Smooth muscle cell (in vitro differentiated cells): ENCODE data around the gene ANO7. TPM values are rescaled to one million over a fixed set of nuclear protein-coding genes. Genes with fewer than 3 reads are reported as not detected.
A peak's percentile ranks its signal among the peaks of the same experiment; 100 is the strongest.

ENCODE experiments used
- DNase-seq: peaks from one replicate; lab custom pipeline; 2025; ENCODE audit not compliant: unreplicated experiment; lab: John Stamatoyannopoulos, UW
- H2AFZ ChIP-seq: fragments of 200-600 bp; sonication (generic); 2 replicates; pipeline ENCODE4 v1.6.0; 2016; ENCODE audit warnings: antibody characterized with exemption, low read depth, mild to moderate bottlenecking
- H3F3A ChIP-seq: fragments of 200-600 bp; sonication (generic); 2 replicates; pipeline ENCODE4 v1.6.0; 2017; ENCODE audit warnings: antibody characterized with exemption, low read depth
- H3K27ac ChIP-seq: fragments of 200-600 bp; sonication (generic); 2 replicates; pipeline ENCODE4 v1.5.1; 2016; ENCODE audit warnings: low read depth, mild to moderate bottlenecking
- H3K27me3 ChIP-seq: fragments of 200-600 bp; sonication (generic); 2 replicates; pipeline ENCODE4 v1.6.1; 2016; ENCODE audit warnings: low read depth, mild to moderate bottlenecking
- H3K36me3 ChIP-seq: fragments of 200-600 bp; sonication (generic); 2 replicates; pipeline ENCODE4 v1.5.1; 2016; ENCODE audit warnings: low read depth
- H3K4me1 ChIP-seq: fragments of 200-600 bp; sonication (generic); 2 replicates; pipeline ENCODE4 v1.5.1; 2016; ENCODE audit warnings: low read depth
- H3K4me2 ChIP-seq: fragments of 200-600 bp; sonication (generic); 2 replicates; pipeline ENCODE4 v1.6.0; 2016; ENCODE audit warnings: mild to moderate bottlenecking
- H3K4me3 ChIP-seq: fragments of 200-600 bp; sonication (generic); 2 replicates; pipeline ENCODE4 v1.5.1; 2016; ENCODE audit warnings: mild to moderate bottlenecking
- H3K79me2 ChIP-seq: fragments of 200-600 bp; sonication (generic); 2 replicates; pipeline ENCODE4 v1.6.0; 2016; ENCODE audit warnings: low read depth, mild to moderate bottlenecking
- H3K9ac ChIP-seq: fragments of 200-600 bp; sonication (generic); 2 replicates; pipeline ENCODE4 v1.6.0; 2016; ENCODE audit warnings: low read depth
- H3K9me3 ChIP-seq: fragments of 200-600 bp; sonication (generic); replicated peaks from 2 replicates; pipeline ENCODE4 v1.5.1; 2016; ENCODE audit warnings: low read depth
- H4K20me1 ChIP-seq: fragments of 200-600 bp; sonication (generic); 2 replicates; pipeline ENCODE4 v1.6.0; 2016; ENCODE audit warnings: low read depth
- CTCF ChIP-seq: fragments of 200-600 bp; sonication (generic); IDR thresholded peaks from 2 replicates; pipeline ENCODE4 v1.5.1; 2017; ENCODE audit warnings: borderline replicate concordance, mild to moderate bottlenecking, antibody characterized with exemption; ENCODE audit not compliant: insufficient read depth, poor library complexity, severe bottlenecking
- WGBS: methylation state at CpG from one replicate; pipeline ENCODE4 v1.1.7; 2016; ENCODE audit warnings: low lambda C conversion rate; 5-methylcytosine and 5-hydroxymethylcytosine counted together
- polyA plus RNA-seq: library from polyadenylated mRNA; unstranded; fragments of >200 nt; fragmentation: Nextera tagmentation; extraction: Ambion mirVana; gene quantifications from 2 replicates; pipeline ENCODE4 v1.2.1, GENCODE V29; 2016
- total RNA-seq: library from RNA; depleted of rRNA; stranded (reverse); fragments of >200 nt; gene quantifications from 2 replicates; pipeline ENCODE4 v1.2.3, GENCODE V29; 2014

The ANO7 gene
- total and polyA plus RNA-seq, 2 experiments from 2014 or later, result 1.3 to 1.4 TPM

- H3K4me3 ChIP-seq, result no peak overlapping the region
- no peak overlapping the region for H2AFZ ChIP-seq
- H3K4me1 ChIP-seq, result no peaks in the 10 kb centered on the region
- H3F3A ChIP-seq, result peaks cover 37% of the 10 kb centered on the region
- no peak overlapping the region for H3K4me2 ChIP-seq
- H3K9ac ChIP-seq, result no peak overlapping the region
- H3K36me3 ChIP-seq, result peaks cover 56% of the 10 kb centered on the region
- DNase-seq, result no peak
- no peaks in the 10 kb centered on the region for H3K9me3 ChIP-seq
- H3K27ac ChIP-seq, result no peak overlapping the region
- no peaks in the 10 kb centered on the region for H3K27me3 ChIP-seq
- peaks cover 98% of the 10 kb centered on the region for H3K79me2 ChIP-seq
- TF ChIP-seq CTCF, result no peak
- 92% methylated on average over 13 of the region's 13 CpGs for WGBS
- H4K20me1 ChIP-seq, result peaks cover 100% of the 10 kb centered on the region
These were observed 67.2 kb downstream of the ANO7 start for GRCh38 chr2:241255542-241256167.

- Histone ChIP-seq H3K4me2 (no peak overlapping the region), H3K9me3 (no peaks in the 10 kb centered on the region), H3K36me3 (peaks cover 56% of the 10 kb centered on the region), H4K20me1 (peaks cover 100% of the 10 kb centered on the region), H3K4me1 (no peaks in the 10 kb centered on the region), H3K79me2 (peaks cover 99% of the 10 kb centered on the region), H3K27me3 (no peaks in the 10 kb centered on the region), H2AFZ (no peak overlapping the region), H3F3A (peaks cover 40% of the 10 kb centered on the region), H3K9ac (no peak overlapping the region), H3K27ac (no peak overlapping the region), H3K4me3 (no peak overlapping the region)
- TF ChIP-seq CTCF, result no peak
- DNase-seq, result no peak
- WGBS, result 99% methylated on average over 11 of the region's 11 CpGs
These were observed 67.7 kb downstream of the ANO7 start for GRCh38 chr2:241256168-241256545.

GRCh38 chr2:241257419-241258032 lies 69.0 kb downstream of the ANO7 start:
- Histone ChIP-seq H2AFZ (no peak overlapping the region), H3K4me3 (no peak overlapping the region), H3K4me1 (no peaks in the 10 kb centered on the region), H3K4me2 (no peak overlapping the region), H3K9ac (no peak overlapping the region), H4K20me1 (peaks cover 100% of the 10 kb centered on the region), H3K27ac (peak overlapping the region; percentile 23), H3F3A (peaks cover 48% of the 10 kb centered on the region), H3K9me3 (no peaks in the 10 kb centered on the region), H3K27me3 (no peaks in the 10 kb centered on the region), H3K36me3 (peaks cover 54% of the 10 kb centered on the region), H3K79me2 (peaks cover 99% of the 10 kb centered on the region)
- peak; percentile 8 for TF ChIP-seq CTCF
- WGBS, result 72% methylated on average over 11 of the region's 11 CpGs
- DNase-seq, result no peak
